Neuron (in vitro differentiated cells): ENCODE results near the gene NCLN.

Source experiments
- H2AFZ ChIP-seq: one replicate; pipeline ENCODE4 v1.6.1; 2013; ENCODE audit warnings: low read depth, mild to moderate bottlenecking, inconsistent platforms, low read length, moderate library complexity
- H3K27me3 ChIP-seq: one replicate; pipeline ENCODE4 v1.6.1; 2013; ENCODE audit warnings: low read length; ENCODE audit not compliant: insufficient read depth
- H3K36me3 ChIP-seq: one replicate; pipeline ENCODE4 v1.6.1; 2013; ENCODE audit warnings: low read length; ENCODE audit not compliant: insufficient read depth
- H3K4me1 ChIP-seq: one replicate; pipeline ENCODE4 v1.6.1; 2013; ENCODE audit warnings: low read length; ENCODE audit not compliant: insufficient read depth
- H3K4me3 ChIP-seq: 2 replicates; pipeline ENCODE4 v1.5.1; 2013; ENCODE audit warnings: mild to moderate bottlenecking, low read length, moderate library complexity
- H3K9me3 ChIP-seq: one replicate; pipeline ENCODE4 v1.6.1; 2013; ENCODE audit warnings: low read length

Gene NCLN

DNA sequence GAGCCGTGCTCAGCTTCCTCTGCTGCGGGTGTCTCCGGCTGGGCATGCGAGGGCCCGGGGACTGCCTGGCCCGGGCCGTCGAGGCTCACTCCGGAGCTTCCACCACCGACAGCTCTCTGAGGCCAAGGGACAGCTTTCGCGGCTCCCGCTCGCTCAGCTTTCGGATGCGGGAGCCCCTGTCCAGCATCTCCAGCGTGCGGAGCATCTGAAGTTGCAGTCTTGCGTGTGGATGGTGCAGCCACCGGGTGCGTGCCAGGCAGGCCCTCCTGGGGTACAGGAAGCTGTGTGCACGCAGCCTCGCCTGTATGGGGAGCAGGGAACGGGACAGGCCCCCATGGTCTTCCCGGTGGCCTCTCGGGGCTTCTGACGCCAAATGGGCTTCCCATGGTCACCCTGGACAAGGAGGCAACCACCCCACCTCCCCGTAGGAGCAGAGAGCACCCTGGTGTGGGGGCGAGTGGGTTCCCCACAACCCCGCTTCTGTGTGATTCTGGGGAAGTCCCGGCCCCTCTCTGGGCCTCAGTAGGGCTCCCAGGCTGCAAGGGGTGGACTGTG is 5.9 kb upstream of the NCLN start:
- H3K4me1 ChIP-seq: no peaks in the 10 kb centered on the region
- H3K9me3 ChIP-seq: no peaks in the 10 kb centered on the region
- no peak overlapping the region for H3K4me3 ChIP-seq
- H2AFZ ChIP-seq: no peak overlapping the region
- no peaks in the 10 kb centered on the region for H3K27me3 ChIP-seq
- H3K36me3 ChIP-seq: no peaks in the 10 kb centered on the region

DNA sequence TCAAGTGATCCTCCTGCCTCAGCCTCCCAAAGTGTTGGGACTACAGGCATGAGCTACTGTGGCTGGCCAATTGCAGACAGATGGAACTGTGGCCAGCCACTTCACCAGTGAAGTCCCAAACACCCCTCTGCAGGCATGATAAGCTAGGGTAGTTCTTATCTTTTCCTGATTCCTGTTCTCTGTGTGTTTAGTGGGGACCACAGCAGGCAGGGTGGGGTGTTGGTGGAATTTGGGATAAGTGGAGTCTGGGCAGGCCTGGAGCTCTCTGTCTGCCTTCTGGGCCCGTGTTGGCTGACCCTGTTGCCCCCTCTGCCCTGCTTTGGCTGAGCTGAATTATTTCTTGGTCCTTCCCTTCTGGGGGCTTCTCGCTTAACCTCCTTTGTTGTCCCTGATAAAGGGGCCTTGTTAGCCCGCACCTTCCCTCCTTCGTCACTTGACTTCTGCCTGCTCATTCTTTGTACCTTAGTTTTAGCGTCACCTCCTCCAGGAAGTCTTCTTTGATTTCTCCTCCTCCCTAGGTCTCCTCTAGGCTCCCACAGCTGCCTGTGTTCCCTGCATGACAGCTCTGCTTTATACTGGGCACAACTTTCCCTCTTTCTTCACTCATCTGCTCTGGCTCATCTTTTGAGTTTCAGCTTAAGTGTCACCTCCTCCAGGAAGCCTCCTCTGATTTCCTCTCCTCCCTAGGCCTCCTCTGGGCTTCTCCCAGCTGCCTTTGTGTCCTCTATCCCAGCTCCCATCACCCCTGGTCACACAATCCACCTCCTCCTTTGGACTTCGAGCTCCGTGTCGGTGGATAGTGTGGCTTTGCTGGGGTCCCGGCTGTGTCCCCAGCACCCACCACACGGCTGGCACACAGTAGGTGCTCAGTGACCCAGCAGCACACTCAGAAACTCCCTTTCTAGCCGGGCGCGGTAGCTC is 1.7 kb upstream of the NCLN start:
- no peaks in the 10 kb centered on the region for H3K27me3 ChIP-seq
- H3K36me3 ChIP-seq: peaks cover 4% of the 10 kb centered on the region
- H2AFZ ChIP-seq: peak overlapping the region; percentile 92
- H3K4me3 ChIP-seq: no peak overlapping the region
- H3K4me1 ChIP-seq: peaks cover 11% of the 10 kb centered on the region
- no peaks in the 10 kb centered on the region for H3K9me3 ChIP-seq

DNA sequence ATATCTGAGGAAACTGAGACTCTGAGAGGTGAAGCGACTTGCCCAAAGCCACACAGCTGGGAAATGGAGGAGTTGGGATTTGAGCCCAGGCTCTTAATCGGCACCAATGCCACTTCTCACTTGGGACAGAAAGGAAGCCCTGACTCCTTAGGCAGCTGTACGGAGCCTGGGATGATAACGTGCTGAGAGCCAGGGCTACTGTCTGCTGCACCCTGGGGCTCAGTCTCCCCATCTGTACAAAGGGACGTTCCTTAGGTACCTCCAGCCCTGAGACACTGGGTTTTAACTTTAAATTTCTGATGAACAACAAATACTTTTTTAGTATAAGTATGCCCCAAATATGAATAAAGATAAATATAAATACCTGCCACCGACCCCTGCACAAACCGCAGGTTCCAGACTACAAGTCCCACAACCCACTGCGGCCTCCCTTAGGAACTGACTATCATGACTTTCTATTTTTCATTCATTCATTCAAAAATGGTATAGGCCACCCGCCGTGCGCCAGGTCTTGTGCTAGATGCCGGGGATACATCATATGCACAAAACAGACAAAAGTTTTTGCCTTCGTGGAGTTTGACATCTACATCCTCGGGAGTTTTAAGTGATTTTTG is 776 bp upstream of the NCLN start:
- peaks cover 8% of the 10 kb centered on the region for H3K36me3 ChIP-seq
- no peaks in the 10 kb centered on the region for H3K9me3 ChIP-seq
- H3K4me3 ChIP-seq: peak overlapping the region; percentile 85
- H2AFZ ChIP-seq: peak overlapping the region; percentile 92
- peaks cover 11% of the 10 kb centered on the region for H3K4me1 ChIP-seq
- H3K27me3 ChIP-seq: no peaks in the 10 kb centered on the region

DNA sequence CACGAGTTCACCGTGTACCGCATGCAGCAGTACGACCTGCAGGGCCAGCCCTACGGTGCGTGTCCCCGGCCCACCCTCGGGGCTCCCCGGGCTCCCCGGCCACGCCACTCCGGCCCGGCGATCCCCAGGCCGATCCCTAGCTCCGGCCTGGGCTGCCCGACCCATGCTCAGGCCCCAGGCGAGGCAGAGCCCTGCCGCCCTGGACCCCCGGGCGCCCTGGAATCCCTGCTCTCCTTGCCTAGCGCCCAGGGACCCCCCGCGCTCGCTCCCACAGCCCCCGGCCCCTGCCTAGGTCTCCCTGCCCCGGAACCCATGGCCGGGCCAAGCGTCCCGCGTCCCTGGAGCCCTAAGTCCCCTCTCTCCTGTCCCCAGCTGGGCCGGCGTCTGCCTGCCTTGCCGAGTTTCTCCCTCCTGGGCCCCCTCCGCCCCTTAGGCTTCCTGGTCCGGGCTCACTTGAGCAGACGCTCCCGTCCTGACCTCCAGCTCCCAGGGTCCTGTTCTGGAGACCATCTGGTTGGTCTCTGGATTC is 494 bp downstream of the NCLN start:
- no peaks in the 10 kb centered on the region for H3K27me3 ChIP-seq
- H2AFZ ChIP-seq: peak overlapping the region; percentile 92
- no peaks in the 10 kb centered on the region for H3K9me3 ChIP-seq
- H3K4me1 ChIP-seq: peaks cover 11% of the 10 kb centered on the region
- H3K36me3 ChIP-seq: peaks cover 8% of the 10 kb centered on the region
- peak overlapping the region; percentile 85 for H3K4me3 ChIP-seq

DNA sequence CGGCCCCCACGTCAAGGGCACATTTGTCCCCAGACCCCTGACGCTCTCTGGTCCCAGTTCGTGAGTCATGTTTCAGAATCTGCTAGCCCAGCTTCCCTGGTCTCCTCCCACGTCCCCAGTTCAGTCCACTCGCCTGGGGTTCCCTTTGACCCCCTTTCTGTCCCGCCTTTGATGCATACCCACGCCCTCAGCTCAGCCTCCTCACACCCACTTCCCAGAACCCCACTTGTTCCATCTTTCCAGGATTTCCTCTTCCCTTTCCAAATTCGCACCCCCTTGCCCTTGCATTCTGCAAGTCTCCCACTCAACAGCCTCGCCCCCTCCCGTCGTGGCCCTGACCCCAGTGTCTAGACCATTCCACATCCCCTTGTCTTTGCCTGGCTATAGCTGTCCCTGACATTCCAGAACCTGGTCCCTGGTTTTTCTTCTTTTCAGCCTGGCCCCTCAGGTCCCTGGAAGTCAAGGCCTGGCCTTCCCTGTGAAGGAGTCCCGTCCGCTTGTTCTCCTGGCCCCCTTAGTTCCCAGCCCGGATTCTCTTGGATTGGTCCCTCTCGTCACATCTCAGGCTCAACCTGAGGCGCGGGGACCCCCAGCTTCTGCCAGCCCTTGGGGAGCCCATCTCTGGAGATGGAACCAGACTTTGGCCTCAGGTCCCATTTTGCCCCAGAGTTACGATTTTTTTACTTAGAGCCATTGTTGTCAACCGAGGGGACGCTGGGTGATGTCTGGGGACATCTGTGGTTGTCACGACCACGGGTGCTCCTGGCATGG is 1.3 kb downstream of the NCLN start:
- H3K27me3 ChIP-seq: no peaks in the 10 kb centered on the region
- no peaks in the 10 kb centered on the region for H3K9me3 ChIP-seq
- H2AFZ ChIP-seq: no peak overlapping the region
- peak overlapping the region; percentile 85 for H3K4me3 ChIP-seq
- H3K4me1 ChIP-seq: peaks cover 11% of the 10 kb centered on the region
- peaks cover 8% of the 10 kb centered on the region for H3K36me3 ChIP-seq

DNA sequence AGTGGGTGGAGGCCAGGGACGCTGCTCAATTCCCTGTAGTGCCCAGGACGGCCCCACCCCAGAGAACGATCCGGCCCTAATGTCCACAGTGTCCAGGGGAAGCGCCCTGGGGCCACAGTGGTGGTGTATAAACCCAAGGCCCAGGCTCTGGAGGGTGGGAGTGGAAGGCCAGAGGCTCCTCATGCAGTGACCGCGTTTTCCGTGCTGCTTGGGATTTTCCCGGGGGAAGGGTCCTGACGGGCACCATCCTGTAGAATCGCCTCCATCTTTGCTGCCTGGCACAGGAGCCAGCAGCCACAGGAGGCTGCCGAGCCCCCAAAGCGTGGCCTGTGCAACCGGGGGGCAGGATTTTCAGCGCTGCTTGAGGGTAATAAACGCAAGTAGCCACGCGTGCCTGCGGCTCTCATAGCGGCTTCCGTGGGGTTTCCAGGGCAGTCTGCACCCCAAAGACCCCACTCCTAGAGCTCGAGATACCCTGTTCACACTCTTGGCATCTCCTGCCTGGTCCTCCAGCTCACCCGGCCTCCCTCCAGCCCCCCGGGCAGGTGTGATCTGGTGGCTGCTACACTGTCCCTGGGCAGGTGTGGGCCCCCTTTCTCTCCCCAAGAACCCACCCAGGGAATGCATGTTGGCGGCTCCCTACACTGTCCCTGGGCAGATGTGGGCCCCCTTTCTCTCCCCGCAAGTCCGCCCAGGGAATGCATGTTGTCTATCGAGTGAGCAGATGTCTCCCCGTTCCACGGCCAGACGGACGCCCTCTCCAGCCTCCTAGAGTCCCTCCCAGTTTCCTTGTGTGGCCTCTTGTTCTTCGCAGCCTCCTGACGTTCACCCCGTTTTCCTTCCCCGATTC is 2.2 kb downstream of the NCLN start:
- no peaks in the 10 kb centered on the region for H3K27me3 ChIP-seq
- H3K4me3 ChIP-seq: peak overlapping the region; percentile 85
- H2AFZ ChIP-seq: no peak overlapping the region
- H3K36me3 ChIP-seq: peaks cover 11% of the 10 kb centered on the region
- H3K9me3 ChIP-seq: no peaks in the 10 kb centered on the region
- peaks cover 11% of the 10 kb centered on the region for H3K4me1 ChIP-seq

DNA sequence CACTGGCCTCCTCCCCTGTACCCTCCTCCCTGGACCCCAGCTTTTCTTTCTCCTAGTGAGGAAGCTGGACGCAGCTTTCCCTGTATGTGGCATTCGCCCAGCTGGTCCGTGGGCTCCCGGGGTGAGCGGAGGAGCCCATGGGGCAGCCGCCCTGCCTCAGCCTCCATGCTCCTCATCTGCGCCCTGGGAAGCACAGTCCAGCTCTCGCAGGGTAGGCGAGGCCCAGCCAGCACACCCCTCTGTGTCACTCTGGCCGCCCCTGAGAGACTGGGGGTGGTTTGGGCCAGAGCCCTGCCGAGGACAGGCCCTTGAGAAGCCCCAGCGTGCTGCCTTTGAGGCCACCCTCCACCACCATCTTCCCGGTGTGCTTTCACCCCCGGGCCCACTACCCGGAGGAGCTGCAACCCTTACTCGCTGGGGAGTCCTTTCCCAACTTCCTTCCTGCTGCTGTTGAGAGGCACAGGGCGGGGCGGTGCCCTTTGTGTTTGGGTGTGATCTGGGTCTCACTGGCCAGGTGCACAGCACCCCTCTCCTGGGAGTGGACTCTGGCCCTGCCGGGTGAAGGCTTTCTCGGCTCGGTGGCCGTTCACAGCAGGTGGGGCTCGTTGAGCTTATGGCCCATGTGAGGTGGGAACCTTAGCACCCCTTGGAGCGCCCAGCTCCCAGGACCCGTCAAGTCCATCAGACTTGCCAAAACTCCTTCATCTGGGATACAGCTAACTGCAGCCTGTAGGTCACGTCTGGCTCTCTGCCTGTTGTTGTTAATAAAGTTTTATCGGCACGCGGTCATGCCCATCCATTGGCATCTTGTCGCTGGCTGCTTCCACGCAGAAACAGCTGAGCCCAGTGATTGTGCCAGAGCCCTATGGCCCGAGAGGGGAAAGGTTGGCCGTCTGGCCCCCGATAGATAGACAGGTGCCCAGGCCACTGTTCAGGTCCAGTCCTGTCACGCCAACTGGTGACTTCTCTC is 3.2 kb downstream of the NCLN start:
- H3K4me1 ChIP-seq: peaks cover 11% of the 10 kb centered on the region
- no peaks in the 10 kb centered on the region for H3K9me3 ChIP-seq

DNA sequence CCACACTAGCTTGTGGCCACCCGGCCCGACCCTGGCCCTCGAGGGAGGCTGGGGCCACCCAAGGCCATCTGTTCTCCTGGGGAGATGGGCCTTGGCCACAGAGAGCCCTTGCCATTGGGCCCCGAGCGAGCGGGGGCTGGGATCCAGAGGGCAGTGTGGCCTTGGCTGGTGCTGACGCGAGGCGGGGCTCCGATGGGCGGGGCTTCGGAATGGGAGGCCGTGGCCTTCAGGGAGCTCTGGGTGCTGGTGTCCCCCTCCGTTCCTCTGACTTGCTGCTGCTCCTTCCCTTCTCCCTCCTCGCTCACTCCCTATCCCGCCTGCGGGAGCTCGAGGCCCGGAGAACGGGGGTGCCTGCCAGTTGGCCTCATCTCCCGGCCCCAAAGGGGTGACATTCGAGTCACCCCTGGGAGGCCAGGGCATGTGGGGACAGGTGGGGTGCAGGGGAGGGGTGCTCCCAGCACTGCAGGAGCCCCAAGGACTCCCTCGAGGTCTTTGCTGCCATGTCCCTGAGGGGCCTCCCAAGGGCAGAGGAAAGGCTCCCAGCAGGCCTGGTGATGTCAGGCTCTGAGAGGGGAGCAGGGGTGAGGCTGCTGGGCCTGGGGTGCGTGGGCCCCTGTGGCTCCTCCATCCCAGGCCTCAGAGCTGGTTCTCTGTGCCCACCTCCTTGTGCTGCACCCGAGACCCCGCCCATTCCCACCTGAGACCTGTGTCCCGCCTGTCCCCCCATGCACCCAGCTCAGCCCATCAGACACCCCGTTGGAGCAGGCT is 4.2 kb downstream of the NCLN start:
- Histone ChIP-seq H3K36me3 (peaks cover 20% of the 10 kb centered on the region), H3K9me3 (no peaks in the 10 kb centered on the region), H3K4me1 (peaks cover 11% of the 10 kb centered on the region), H2AFZ (no peak overlapping the region), H3K27me3 (no peaks in the 10 kb centered on the region), H3K4me3 (no peak overlapping the region)

More for the DNA sequence above, 3.2 kb downstream of the NCLN start:
- no peak overlapping the region for H2AFZ ChIP-seq
- H3K4me3 ChIP-seq: no peak overlapping the region
- no peaks in the 10 kb centered on the region for H3K27me3 ChIP-seq
- H3K36me3 ChIP-seq: peaks cover 16% of the 10 kb centered on the region

DNA sequence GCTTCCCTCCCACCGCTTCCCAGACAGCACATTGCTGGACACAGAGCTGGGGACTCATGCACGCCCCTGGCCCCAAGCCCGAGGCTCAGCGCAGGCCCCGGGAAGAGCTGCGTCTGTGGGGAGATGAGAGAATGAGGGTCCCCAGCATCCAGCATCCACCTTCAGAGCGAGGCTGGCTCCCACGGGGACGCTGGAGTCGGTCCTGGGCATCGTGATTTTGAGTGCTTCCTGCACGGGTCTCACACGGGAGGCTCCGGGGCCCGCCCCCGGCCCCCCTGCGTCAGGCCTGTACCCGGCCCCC is 4.7 kb downstream of the NCLN start:
- H3K9me3 ChIP-seq: no peaks in the 10 kb centered on the region
- H2AFZ ChIP-seq: no peak overlapping the region
- no peaks in the 10 kb centered on the region for H3K27me3 ChIP-seq
- peaks cover 11% of the 10 kb centered on the region for H3K4me1 ChIP-seq
- H3K4me3 ChIP-seq: no peak overlapping the region
- peaks cover 20% of the 10 kb centered on the region for H3K36me3 ChIP-seq

DNA sequence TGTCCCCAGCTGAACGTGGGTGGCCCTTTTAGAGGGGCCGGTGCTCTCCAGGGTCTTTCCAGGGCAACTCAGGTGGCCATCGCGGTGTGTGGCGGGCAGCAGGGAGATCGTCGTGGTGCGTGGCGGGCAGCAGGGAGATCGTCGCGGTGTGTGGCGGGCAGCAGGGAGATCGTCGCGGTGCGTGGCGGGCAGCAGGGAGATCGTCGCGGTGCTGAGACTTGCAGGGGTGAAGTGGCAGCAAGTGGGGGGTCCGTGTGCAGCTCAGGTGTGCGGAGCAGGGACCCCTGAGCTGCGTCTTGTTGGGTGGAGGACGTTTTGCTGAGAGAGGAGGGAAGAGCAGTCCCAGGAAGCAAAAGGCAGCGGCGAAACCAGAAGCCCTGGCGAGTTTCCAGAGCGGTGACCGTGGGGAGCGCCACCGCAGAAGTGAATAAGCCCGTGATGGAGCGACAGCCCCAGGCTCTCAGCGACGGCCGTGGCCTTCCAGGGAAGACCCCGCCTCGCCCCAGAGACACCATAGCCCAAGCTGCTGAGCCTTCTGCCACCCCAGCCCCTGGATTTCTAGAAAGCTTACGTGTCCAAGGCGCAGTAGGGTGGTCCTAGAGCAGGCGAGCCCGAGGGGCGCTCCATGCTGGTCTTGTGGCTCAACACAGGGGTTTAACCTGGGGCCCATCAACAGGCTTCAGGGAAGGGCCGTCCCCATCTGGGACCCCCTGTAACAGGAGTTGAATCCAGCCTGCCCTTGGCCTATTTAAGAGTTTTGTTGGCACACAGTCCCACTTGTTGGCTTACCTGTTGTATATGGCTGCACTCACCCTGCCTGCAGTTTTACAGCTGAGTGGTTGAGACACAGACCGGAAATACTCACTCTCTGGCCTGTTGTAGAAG is 5.4 kb downstream of the NCLN start:
- Histone ChIP-seq H3K4me3 (no peak overlapping the region), H3K27me3 (no peaks in the 10 kb centered on the region), H3K9me3 (no peaks in the 10 kb centered on the region), H3K4me1 (peaks cover 11% of the 10 kb centered on the region), H3K36me3 (peaks cover 24% of the 10 kb centered on the region), H2AFZ (no peak overlapping the region)
